Spleen (tissue), 7 donors: Measurements from ENCODE around the gene EIF2AK3.

Source experiments
- POLR2A ChIP-seq, 3 donors: fragments of 450-650 bp; IDR thresholded peaks; one replicate each; pipeline ENCODE4 v1.5.1; 2017; ENCODE audit warnings: antibody characterized with exemption in 3 of 3, mild to moderate bottlenecking in 1 of 3
- TF ChIP-seq, protein P1 (sequence below), 11 experiments: fragments of 200-600 bp in 7 of 11; fragments of 450-650 bp in 4 of 11; sonication (generic) in 4 of 11; IDR thresholded peaks in 8 of 11; conservative IDR thresholded peaks in 3 of 11; 1 replicate in 7 of 11; 2 replicates in 4 of 11; pipeline versions ENCODE4 v1.4.0 to v1.8.0; 2016 to 2021; ENCODE audit warnings: antibody characterized with exemption in 11 of 11, inconsistent platforms in 4 of 11, mild to moderate bottlenecking in 1 of 11
- donor health status: DM: no; HTN: no; CAD: no; lungs with moderate emphysema.
- donor health status: DM: no; HTN: no; CAD: no.
- donor health status: DM: no; HTN: no; CAD: no.

DNA sequence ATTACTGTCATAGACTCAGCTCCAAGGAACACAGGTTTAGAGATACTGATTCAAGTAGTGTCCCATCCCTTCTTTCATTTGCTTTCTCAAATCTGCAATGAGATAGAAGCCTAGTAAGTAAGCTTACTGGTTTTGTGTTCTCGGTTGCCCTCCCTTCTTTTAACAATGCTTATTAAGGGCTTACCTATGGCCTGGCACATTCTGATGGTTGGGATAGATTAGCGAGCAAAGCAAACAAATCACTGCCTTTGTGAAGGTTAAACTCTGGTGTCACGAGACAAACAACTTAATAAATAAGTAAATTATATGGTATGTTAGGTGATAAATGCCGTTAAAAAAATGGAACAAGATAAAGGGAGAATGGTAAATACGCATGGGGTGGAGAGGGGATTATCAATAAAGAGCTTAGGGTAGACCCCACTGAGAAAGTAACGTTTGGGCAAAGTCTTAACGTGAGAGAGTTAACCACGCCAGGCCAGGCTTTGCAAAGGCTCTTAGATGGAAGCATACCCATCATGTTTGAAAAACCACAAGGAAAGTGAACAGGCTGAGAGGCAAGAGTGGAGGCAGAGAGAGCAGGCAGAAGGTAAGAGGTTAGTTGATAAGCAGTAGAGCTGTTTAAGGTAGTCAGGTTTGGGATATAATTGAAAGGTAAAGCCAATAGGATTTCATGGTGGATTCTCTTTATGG is 31.0 kb downstream of the EIF2AK3 start:
- TF ChIP-seq, protein P1, sequence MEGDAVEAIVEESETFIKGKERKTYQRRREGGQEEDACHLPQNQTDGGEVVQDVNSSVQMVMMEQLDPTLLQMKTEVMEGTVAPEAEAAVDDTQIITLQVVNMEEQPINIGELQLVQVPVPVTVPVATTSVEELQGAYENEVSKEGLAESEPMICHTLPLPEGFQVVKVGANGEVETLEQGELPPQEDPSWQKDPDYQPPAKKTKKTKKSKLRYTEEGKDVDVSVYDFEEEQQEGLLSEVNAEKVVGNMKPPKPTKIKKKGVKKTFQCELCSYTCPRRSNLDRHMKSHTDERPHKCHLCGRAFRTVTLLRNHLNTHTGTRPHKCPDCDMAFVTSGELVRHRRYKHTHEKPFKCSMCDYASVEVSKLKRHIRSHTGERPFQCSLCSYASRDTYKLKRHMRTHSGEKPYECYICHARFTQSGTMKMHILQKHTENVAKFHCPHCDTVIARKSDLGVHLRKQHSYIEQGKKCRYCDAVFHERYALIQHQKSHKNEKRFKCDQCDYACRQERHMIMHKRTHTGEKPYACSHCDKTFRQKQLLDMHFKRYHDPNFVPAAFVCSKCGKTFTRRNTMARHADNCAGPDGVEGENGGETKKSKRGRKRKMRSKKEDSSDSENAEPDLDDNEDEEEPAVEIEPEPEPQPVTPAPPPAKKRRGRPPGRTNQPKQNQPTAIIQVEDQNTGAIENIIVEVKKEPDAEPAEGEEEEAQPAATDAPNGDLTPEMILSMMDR (IDR thresholded peaks at IDR 0.05 in 8 of 11, conservative IDR thresholded peaks at IDR 0.05 in 3 of 11), result no peak
- no peak for TF ChIP-seq POLR2A (IDR thresholded peaks at IDR 0.05)
